Measurements from ENCODE around the gene ABCA2.

DNA sequence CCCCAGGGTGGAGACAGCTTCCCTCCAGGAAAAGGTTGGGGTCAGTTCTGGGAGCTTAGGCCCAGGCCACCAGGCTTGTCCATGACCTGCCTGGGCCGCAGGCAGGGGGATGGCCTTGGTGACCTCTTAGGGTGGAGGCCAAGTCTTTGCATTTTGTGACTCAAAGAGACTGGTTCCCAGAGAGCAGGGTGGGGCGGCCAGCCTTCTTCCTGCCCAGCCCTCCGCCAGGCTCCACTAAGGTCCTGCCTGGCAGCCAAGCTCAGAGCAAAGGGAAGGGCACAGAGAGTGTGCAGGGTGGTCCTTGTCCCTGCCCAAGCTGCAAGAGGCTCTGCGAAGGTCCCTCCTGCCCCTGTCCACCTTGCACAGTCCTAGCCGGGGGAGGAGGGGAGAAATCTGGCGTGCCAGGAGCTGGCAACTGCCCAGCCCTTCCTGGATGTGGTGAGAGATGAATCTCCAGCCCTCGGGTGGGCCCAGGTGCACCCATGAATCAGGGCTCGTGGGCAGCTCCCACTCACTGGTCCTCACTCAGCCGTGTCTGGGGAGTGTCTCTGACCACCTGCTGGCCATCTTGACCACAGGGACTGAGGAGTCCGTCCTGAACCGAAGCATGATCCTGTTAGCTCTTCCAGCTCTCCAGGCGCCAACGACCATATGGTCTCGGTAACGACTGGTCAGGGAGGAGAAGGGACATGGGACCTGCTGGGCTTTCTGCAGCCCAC is 53.1 kb downstream of the ABCA2 start:
- TF ChIP-seq, protein P1, sequence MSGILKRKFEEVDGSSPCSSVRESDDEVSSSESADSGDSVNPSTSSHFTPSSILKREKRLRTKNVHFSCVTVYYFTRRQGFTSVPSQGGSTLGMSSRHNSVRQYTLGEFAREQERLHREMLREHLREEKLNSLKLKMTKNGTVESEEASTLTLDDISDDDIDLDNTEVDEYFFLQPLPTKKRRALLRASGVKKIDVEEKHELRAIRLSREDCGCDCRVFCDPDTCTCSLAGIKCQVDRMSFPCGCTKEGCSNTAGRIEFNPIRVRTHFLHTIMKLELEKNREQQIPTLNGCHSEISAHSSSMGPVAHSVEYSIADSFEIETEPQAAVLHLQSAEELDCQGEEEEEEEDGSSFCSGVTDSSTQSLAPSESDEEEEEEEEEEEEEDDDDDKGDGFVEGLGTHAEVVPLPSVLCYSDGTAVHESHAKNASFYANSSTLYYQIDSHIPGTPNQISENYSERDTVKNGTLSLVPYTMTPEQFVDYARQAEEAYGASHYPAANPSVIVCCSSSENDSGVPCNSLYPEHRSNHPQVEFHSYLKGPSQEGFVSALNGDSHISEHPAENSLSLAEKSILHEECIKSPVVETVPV (CRISPR knock-in tag; IDR thresholded peaks at IDR 0.05) = no peak
- TF ChIP-seq ZFP30 (CRISPR knock-in tag; IDR thresholded peaks at IDR 0.05) = no peak
- TF ChIP-seq CSDC2 (CRISPR knock-in tag; IDR thresholded peaks at IDR 0.05) = no peak
- TF ChIP-seq GLIS3 (CRISPR knock-in tag; IDR thresholded peaks at IDR 0.05) = no peak
- no peak for TF ChIP-seq OSR1 (CRISPR knock-in tag; IDR thresholded peaks at IDR 0.05)
- TF ChIP-seq ESRRG (CRISPR knock-in tag; IDR thresholded peaks at IDR 0.05) = no peak

All from SK-N-SH treated with all-trans-retinoic acid at 6 μM for 48 hours (cell line).